Measurements from ENCODE around the gene SORBS2.

DNA sequence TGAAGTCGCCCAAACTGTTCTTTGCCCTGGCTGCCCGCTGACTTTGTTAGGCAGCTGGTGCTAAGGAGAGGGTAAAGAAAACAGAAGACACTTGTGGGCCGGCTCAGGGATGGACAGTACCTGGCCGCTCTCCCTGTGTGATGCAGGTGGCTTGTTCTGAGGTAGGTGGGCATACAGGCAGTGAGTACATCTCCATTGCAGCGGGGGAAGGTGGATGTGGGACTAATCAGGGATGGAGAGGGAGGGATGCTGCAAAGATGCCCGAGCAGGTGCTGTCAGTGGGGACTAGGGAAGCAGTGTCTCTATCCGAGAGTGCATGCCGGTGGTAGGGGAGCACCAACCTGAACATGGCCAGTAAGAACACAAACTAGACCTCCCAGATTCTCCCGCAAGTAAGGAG is 67.0 kb downstream of the SORBS2 start:
- TF ChIP-seq EZH2phosphoT487 (IDR thresholded peaks at IDR 0.05; ENCODE audit: insufficient read depth, low read depth) (no peak), EZH2 (IDR thresholded peaks at IDR 0.05; ENCODE audit: insufficient read depth, poor library complexity, severe bottlenecking) (no peak)

Data from GM23248 (cell line).